ENCODE results near the gene ZBTB49.

ZBTB49 gene

GRCh38 chr4:4281787-4282186 is 8.3 kb upstream of the ZBTB49 start:
- no peak for DNase-seq

- no peak for DNase-seq
Observed at GRCh38 chr4:4284827-4285618, 5.0 kb upstream of the ZBTB49 start.

GRCh38 chr4:4288098-4288497 is 2.0 kb upstream of the ZBTB49 start:
- DNase-seq = no peak

DNA sequence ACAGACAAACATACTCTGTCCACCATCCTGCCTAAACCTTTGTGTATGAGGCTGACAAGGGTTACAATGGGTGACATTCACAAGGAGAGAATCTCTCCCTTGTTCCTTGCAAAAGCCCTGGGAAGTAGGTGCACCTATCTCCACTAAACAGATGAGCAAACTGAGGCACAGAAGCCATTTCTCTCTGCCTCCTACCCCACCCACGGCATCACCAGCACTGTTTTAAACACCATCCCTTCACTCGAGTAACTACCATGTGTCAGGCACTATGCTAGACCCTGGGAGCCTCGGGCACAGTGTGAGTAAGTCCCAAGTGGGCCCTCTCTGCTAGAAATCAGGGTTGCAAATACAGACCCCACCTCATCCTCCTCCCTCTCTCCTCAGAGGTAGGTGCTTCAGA is 996 bp upstream of the ZBTB49 start:
- no peak for DNase-seq

DNA sequence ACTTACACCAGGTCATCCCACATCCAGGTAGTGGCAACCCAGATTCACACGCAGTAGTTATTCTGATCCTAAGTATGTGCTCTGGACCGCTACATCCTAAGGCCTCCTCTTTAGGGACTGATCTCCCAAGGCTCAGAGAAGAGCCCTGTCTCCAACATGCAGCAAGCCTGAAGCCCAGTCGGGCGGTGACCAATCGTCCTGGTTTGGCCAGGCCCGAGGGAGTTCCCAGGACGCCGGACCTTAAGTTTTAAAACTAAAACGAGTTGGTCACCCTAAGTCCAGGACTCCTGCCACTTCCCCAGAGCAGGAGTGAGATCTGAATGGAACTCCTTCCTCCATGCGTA is 482 bp upstream of the ZBTB49 start:
- DNase-seq = no peak

GRCh38 chr4:4293279-4293678 is 3.2 kb downstream of the ZBTB49 start:
- no peak for DNase-seq

DNA sequence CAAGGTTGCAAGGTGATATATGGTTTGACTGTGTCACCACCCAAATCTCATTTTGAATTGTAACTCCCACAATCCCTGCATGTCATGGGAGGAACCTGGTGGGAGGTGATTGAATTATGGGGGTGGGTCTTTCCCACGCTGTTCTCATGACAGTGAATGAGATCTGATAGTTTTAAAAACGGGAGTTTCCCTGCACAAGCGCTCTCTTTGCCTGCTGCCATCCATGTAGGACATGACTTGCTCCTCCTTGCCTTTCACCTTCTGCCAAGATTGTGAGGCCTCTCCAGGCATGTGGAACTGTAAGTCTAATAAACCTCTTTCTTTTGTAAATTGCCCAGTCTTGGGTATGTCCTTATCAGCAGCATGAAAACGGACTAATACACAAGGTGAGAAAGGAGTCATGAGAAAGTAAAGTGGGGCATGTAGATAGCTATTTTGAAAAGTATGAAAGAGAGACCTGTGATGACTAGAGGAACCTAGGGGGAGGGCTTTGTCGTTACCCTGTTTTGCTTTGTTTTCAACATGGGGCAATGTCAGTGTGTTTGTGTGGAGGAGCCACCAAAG is 6.3 kb downstream of the ZBTB49 start:
- DNase-seq = no peak

DNA sequence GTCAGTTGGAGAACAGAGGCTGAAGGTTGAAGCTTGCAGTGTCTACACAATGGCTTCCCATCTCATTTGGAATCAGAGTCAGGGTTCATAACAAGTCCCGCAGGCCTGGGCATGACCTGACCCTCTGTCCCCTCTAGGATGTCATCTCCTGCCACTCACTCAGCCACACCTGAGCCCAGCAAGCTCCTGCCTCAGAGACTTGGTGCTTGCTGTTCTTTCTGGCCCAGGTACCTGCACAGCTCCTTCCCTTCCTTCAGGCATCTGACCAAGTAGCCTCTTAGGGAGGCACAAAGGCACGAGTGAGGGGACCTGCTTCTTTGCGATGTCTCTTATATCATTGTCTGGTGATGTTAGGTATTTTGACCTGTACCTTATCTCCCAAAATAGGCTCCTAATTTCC is 9.0 kb downstream of the ZBTB49 start:
- no peak for DNase-seq

- no peak for DNase-seq
Observed at GRCh38 chr4:4302001-4302400, 11.9 kb downstream of the ZBTB49 start.

DNA sequence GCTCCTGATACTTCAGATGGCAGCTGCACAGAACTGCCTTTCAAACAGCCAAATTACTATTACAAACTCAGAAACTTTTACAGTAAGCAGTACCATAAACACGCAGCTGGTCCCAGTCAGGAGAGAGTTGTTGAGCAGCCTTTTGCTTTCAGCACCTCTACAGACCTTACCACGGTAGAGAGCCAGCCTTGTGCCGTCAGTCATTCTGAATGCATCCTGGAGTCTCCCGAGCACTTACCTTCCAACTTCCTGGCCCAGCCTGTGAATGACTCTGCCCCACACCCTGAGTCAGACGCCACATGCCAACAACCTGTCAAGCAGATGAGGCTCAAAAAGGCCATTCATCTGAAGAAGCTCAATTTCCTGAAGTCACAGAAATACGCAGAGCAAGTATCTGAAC is 12.4 kb downstream of the ZBTB49 start:
- no peak for DNase-seq

DNA sequence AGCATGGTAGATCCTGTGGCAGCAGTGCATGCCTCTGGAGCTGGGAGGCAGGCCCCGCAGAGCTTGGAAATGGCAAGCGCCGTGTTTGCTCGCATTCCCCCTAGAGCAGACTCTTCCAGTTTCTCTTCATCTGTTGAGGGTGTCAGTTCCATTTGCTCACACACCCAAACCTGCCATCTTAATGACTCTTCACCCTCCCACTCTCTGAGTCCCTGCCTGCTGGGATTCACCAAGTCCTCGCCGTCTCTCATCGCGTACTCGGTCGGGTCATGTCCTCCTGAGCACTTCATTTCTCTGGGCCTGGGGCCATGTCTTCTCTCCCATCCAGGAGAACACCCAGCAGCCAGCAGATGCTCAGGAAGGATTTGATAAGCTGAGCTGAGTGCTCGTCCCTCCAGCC is 16.9 kb downstream of the ZBTB49 start:
- no peak for DNase-seq

DNA sequence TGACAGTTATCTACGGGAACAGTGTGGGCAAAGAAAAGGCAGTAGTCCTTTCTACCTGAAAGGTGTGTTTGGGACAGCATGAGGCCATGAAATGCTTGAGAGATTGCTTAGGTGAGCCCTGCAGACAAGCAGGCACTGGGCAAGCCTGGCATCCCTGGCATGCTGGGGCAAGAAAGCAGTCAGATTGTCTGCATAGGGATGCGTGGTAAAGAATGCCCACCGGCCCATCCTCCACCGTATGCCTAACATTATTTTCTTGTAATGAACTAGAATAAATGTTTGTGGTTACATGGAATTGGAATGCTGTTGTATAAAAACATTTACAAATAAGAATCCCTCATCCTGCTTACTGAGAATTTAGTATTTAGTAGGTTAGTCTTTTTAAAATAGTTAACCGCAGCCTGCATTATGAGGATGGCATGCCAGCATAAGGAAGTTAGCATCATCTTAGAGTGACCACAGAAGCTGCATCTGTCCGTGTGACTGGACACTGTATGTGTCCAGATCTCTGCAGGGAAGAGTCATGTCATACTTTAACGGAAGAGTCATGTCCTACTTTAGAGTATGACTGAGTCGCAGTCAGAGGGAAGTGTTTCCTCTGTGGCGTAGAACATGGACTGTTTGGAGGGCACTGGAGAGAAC is 18.9 kb downstream of the ZBTB49 start:
- no peak for DNase-seq

GRCh38 chr4:4311193-4311592 is 21.1 kb downstream of the ZBTB49 start:
- no peak for DNase-seq

DNA sequence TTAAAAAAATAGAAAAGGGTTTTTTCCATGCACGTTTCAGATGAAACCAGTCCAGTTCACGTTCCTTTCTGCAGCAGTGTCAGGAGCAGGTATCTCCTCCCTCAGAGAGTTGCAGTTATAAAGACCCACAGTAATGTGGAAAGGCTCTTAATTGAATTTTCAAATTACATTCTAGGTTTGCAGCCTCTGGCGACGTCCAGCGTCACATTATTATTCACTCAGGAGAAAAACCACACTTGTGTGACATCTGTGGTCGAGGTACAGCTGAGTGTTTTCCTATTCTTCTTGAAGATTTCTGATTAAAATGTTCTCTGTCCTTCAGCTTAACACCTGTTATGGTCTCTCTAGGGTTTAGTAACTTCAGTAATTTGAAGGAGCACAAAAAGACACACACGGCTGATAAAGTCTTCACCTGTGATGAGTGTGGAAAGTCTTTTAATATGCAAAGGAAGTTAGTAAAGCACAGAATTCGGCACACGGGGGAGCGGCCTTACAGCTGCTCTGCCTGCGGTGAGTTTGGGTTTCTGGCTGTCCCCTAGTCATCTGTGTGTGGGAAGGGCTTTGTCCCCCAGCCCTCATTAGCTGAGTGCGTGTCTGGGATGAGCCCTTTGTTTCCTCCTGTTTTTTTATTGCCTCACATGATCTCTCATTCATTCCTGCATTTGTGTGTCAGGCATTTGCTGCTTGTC is 25.6 kb downstream of the ZBTB49 start:
- no peak for DNase-seq

GRCh38 chr4:4316150-4316495 is 26.1 kb downstream of the ZBTB49 start:
- DNase-seq = no peak

DNA sequence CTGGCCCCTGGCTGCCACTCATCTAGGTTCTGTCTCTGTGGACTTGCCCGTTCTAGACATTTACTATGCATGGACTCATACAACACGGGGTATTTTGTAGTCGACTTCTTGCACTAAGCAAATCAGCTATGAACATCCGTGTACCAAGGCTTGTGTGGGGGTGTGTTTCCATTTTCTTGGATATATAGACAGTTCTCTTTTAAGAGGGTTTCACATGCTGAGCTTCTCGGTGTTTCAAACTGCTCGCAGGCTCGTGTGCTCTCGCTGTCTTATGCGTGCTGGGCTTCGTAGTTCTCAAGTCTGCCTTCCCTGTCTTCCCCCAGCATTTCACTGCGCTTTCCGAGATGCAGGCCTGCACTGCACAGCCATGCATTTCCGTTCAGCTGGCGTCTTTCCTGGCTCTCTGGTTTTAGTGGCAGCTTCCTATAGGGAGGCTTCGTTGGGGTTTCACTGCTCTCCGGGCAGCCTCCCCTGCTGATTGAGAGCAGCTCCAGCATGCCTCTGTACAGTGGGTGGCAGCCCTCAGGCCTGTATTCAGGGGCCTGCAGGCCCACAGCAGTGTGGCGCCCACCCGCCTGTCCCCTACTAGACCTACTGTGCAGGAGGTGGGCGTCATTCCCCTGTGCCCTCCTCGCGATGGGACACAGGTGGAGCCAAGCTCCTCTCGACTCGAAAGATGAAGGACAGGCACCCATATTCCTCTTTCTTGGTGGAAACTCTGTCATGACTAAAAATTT is 27.6 kb downstream of the ZBTB49 start:
- no peak for DNase-seq

DNA sequence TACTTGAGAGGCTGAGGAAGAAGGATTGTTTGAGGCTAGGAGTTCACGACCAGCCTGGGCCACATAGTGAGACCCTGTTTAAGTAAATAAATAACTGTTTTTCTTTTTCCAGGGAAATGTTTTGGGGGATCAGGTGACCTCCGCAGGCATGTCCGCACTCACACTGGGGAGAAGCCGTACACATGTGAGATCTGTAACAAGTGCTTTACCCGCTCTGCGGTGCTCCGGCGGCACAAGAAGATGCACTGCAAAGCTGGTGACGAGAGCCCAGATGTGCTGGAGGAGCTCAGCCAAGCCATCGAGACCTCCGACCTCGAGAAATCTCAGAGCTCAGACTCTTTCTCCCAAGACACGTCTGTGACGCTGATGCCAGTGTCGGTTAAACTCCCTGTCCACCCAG is 30.5 kb downstream of the ZBTB49 start:
- no peak for DNase-seq

DNA sequence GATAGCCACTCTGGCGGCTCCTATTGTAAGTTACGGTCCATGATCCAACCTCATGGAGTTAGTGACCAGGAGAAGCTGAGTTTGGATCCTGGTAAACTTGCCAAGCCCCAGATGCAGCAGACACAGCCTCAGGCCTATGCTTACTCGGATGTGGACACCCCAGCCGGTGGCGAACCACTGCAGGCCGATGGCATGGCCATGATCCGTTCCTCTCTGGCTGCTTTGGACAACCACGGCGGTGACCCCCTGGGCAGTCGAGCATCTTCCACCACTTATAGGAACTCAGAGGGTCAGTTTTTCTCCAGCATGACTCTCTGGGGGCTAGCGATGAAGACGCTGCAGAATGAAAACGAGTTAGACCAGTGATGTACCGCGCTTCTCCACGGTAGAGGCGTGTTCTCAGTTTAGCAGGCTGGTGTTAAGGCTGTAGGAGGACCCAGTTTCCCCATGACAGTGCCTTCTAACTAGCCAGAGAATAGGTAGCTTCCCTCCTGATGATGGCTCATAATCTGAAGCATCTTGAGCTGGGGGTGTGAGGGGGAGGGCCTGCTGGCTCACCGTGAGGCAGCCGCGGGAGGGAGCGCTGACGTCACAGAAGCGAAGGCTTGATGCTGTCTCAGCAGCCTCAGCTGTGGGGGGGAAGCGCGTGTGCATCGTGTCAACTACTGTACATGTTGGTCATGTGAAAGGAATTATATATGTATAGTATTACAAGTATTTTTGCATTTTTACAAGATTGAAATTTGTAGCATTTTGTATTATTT is 31.1 kb downstream of the ZBTB49 start:
- no peak for DNase-seq

- DNase-seq = no peak
Observed at GRCh38 chr4:4321951-4322688, 32.1 kb downstream of the ZBTB49 start.

- no peak for DNase-seq
Observed at GRCh38 chr4:4323705-4324534, 33.9 kb downstream of the ZBTB49 start.

GRCh38 chr4:4325321-4325720 is 35.3 kb downstream of the ZBTB49 start:
- DNase-seq = no peak

Measured in NCI-H1694 (cell line).